CD4-positive, alpha-beta T cell treated with Interleukin-1 beta for 1 hour (primary cell): ENCODE results near the gene COPS3.

Experiments
- DNase-seq, 2 donors: peaks; one replicate each; pipeline ENCODE4 v3.0.0-alpha.2; 2020 to 2022

The COPS3 gene

DNA sequence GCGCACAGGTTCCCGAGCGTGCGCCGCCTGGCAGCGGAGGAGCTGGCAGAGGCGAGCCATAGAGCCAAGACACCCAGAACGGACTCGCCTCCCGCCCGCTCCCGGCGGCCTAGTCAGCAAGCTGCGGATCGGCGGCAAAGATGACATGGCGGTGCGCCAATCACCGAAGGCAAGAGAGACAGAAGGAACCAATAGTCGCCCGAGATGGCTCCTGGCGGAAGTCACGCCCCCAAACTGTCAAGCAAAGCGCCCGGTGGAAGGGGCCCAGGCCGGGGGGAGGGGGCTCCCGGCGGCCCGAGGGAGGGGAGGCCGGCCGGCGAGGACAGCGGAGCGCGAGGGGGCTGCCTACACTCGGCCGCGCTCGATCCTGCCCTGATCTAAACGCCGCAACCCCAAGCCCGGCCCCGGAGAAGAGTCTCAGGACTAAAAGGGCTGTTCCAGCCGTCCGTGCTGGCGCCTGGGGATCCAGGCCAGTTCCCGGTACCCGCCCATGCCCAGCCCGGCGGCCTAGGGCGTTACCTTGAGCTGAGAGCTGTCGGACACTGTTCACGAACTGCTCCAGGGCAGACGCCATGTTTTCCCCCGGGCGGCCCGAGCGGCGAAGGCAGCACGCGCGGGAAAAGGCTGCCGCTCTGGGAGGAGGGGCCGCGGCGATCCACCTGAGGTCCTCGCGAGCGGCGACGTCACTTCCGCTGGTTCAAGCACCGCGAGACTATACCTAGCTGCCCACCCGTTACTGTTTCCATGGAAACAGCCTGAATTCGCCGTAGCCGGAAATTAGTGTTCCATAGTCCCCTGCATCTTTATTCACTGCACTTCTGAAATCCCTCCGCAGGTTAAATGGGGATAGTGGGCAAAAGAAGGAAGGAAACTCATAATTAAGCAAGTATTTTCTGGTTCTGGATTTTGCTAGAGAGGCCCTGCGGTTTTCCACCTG is at the start of gene COPS3:
Gene COPS3, minus strand, starts transcription at position 634 of the 937 bp plus-strand sequence. Its CDS starts 60 bp downstream, at position 574.
- DNase-seq = peak; percentile 97

DNA sequence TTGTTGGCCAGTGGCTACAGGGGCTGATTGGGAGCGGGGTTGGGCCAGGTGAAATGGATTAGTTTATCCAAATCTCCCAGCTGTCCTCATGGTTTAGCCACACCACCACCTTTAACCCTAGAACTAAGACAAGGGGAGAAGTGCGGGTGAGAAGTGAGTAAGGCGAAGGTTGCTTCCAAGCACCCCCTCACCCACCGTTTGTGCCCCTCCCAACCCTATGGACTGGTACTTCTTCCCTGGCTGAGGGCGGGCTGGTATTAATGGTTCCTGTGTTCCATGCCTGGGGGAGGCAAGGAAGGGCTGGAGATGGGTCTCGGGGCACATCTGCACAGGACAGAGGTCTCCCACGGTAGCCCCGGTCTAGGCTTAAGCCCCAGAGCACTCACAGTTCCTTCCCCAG is 47.2 kb upstream of the COPS3 start:
- DNase-seq = no peak

DNA sequence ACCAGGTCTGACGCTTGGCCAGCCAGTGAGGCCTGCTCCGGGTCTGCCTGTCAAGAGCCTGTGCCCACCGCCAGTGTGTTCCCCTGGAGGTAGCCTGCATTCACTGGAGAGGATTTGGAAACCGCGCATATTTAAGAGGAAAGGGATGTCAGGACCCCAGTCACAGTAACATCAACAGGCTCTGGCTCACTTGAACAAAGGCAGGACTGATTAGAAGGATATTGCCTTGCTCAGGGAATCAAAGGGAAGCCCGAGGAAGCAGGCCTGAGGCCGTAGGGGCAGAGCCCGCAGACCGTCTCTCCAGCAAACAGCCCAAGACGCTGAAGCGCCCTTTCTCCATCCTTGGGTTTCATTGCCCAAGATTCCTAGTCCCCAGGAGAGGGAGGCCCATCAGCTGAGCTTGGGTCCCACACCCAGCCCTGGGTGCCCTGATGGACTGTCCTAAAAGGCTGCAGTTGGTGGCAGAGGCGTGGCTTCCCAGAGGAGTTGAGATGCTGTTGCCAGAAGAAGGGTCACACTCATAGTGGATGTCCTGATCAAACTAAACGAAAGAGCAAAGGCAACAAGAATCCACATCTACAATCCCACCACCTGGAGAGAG is 45.3 kb upstream of the COPS3 start:
- DNase-seq = no peak

DNA sequence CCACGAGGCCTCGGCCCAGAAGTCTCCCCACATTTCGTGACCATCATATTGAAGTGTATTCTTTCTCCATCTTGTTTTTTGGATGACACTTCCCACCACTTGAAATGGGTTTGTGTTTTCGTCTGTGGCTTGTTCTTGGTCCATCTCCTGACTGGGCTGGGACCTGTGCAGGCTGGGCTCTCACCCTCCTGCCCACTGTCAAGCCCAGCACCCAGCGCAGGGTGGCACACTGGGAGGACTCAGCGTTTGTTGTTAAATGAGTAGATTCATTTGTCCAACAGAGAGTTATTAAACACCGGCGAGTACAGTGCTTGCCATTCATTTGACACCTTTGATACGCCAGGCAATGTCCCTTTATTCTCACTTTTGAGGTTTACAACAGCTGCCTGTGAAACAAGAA is 44.8 kb upstream of the COPS3 start:
- no peak for DNase-seq

DNA sequence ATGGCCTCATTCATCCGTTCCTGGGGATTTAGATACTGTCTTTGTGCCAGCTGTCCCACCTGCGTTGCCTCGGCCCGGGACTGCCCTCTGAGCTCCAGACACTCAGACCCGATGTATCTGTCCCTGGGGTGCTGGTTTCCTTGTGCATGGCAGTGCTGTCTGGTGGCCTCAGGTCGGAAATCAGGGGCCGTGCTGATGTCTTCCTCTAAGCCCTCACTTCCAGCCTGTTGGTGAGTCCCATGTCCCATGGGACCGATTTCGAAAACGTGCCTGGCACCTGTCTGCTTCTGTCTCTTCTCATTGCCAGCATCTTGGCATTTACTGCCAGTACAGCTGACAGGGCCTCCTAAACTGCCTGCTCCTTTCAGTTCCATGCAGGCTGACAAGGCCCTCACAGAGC is 44.2 kb upstream of the COPS3 start:
- DNase-seq = no peak

DNA sequence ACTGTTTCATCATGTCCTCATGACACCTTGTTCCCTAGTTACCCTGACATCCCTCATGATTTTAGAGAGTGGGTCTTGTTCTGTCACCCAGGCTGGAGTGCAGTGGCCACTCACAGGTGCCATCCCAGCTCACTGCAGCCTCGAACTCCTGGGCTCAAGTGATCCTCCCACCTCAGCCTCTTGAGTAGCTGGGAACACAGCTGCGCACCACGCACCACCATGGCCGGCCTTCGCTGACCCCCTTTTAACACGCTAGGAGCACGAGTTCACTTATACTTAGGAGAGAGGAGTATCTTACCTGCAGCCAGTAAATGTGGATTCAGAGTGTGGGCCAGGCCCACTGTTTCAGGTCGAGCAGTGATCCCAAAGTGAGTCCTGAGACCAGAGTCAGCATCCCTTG is 43.6 kb upstream of the COPS3 start:
- DNase-seq = no peak

DNA sequence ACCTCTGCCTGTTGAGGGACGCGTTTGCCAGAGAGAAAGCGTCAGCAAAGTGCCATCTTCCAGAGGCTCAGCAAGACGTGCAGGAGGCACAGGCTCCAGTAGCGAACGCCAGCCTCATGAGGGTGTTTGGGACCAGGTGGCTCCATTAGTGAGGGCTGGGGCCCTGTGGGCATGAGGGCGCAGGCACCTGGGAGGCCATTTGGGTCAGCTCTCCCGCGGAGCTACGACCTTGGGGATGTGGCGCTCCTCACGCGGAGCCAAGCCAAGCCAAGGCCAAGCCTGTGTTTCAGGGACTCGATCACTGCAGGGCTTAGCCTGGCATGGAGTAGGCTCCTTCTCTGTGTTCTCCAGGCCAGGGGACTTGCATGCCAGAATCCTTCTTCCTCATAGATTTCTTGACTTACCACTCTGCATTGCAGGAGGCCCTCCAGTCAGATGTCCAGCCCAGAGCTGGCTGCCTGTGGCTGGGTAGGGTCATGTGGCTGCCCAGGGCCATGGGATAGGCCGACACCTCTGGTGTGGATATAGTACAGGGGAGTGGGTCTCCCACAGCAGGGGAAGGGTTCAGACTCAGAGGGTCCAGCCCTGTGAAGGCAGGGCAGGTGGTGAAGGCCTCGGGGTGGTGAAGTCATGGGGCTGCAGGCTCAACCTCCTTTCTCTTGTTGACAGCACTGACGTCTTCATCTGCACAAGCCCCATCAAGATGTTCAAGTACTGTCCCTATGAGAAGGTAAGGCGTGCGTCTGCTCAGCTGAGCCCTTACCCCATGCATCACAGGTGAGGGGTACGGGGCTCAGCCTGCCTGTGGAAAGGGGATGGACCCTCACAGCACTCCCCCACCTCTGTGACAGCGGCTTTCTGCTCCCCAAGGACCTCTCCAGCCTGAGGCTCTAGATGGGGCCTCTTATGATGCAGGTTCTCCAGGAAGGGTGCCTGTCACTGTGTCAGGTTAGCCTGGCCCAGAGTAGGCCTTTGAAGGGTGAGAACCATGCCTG is 41.8 kb upstream of the COPS3 start:
- DNase-seq = no peak

DNA sequence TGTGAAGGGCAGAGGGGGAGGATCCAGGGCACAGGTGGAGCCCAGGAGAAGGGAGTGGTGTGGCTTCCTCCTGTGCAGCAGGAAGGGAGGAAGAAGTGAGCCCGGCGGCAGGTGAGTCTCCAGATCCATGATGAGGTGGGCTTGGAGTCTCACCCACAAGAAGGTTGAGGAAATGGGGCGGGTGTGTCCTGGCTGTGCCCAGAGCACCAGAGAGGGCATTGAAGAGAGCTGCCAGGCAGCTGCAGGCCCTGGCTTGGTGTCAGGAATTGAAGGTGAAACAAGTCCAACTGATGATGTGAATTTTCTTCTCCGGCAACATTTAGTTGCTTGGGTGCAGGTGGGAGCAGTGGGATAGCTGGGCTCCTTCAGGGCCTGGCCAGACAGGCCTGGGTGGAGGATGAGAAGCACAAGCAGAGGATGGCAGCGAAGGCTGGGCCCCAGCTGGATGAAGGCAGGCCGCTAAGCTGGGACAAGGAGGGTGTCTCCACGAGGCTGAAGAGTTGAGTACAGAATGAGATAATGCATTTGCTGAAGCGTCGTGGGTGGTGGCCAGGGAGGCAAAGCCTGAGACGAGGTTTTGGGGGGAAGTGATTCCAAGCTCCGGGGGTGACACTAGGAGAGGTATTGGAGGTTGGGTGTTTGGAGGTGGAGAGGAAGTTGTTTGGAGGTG is 40.4 kb upstream of the COPS3 start:
- no peak for DNase-seq

DNA sequence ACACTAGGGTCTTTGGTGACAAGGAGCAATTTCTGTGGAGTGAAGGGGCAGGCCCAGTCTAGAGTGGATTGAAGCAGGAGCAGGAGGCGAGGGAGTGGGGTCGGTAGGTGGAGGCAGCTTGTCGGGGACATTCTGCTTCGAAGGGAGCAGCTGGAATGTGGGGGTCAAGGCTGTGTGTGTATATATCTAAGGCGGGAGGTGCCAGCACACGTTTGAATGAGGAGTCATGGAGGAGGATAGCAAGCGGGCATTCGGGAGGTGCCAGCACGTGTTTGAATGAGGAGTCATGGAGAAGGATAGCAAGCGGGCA is 39.8 kb upstream of the COPS3 start:
- DNase-seq = no peak

DNA sequence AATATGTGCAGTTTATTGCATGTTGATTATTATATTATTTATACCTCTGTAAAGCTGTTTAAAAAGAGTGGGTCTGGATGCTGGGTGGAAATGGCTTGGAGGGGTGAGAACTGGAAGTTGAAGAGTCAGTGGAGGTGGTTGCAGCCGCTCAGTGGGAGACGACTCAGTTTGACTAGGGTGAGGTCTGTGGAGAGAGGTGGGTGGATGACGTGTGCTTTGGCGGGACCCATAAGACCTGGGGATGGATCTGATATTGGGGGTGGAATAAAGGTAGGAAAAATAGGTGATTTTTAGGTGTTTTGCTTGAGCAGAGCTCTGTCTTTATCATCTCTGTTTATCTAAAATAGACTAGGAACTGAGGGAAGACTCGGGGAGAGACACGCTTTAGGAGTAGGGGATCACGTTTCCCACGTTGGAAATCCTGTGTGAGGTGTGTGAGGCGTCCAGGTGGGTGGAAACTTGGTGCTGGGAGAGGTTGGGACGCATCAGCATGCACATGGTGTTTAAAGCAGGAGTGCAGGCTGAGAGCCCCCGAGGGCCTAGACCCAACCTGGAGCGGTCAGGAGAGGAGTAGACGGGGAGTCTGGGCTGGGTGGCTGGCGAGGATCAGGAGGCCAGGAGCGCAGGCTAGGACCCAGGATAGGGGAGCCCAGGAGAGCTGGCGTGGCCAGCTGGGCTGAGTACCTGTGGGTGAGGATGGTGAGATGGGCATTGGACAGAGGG is 39.3 kb upstream of the COPS3 start:
- DNase-seq = no peak

DNA sequence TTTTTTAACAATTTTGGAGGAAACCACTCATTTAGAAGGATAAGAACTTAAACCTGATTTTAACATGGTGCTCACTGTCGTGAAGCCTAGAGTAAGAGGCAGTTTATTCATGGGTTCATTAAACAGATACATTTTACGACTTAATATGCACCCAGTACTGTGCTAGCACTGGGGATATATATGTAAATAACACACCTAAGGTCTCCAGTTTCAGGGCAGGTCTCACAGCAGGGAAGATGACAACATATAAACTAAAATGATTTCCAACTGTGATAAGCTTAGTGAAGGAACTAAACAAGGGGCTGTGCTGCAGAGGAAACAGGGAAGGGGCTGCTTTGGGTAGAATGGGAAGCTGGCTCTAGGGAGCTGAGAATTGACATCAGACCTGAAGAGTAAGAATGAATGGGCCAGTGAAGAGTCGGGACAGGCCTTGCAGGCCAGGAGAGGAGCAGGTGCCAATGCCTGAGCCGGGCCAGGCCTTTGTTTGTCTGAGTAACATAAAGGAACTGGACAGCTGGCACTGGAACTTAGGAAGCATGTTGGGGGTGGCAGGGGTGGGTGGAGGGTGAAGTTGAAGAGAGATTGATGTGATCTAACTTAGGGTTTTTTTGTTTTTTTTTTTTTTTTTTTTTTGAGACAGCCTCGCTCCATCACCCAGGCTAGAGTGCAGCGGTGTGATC is 34.2 kb upstream of the COPS3 start:
- DNase-seq = no peak

DNA sequence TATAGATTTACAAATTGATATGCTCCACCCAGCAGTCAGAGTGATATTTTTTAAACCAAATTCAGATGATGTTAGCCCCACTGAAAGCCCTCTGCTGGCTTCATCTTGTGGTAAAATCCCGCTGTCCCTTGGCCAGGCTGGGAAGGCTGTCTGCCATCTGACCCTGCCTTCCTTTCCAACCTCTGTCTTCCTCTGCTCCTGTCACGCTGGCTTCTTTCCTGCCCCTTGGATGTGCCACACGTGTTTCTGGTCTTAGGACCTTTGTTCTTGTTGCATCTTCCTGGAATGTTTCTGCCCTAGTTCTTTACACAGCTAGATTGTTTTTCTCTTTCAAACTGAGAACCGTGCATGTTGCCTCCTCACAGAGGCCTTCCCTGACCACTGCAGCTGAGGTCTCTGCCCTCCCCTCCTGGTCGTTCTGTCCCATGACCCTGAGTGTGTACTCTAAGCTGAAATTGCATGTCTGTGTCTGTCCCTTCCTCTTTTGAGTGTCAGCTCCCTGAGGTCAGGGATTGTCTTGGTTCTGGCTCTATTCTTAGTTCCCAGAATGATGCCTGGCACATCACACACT is 33.5 kb upstream of the COPS3 start:
- DNase-seq = no peak

DNA sequence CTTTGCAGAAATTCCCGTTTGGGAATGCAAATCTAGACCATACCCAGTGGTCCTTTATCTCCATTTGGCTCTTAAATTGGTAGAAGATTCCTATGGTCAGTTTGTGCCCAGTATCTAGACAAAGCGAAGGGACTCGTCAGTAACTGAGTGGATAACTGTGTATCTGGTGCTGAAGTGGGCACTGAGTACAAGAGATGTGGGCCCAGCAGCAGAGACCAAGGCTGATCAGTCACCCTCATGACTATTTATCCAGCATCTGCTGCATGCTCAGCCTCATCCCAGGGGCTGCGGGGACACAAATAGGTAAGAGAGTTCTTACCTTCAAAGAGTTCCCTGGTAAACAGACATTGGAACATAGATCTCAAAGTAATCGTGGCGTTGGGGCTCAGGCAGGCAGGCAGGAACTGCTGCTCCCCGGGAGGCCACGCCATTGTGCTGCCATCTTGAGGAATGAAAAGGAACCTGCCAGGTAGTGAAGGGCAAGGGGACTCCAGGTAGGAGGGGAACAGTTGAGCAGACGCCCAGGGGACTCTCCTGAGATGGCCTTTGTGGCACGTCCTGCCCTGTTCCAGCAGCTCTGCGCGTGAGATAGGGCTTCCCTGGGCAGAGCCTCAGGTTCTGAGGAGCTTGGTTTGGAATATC is 32.4 kb upstream of the COPS3 start:
- DNase-seq = peak; percentile 74 to 82

DNA sequence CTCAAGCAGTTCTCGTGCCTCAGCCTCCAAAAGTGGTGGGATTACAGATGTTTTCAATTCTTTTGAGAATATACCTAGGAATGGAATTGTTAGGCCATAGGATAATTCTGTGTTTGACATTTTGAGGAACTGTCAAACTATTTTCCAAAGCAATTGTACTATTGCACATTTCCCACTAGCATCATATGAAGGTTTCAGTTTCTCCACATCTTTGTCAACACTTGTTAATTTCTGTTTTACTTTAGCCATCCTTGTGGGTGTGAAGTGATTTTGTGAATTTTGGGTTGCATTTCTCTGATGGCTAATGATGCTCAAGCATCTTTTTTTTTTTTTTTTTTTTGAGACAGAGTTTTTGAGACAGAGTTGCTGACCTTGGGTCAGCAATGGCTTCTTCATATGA is 28.3 kb upstream of the COPS3 start:
- DNase-seq = no peak

DNA sequence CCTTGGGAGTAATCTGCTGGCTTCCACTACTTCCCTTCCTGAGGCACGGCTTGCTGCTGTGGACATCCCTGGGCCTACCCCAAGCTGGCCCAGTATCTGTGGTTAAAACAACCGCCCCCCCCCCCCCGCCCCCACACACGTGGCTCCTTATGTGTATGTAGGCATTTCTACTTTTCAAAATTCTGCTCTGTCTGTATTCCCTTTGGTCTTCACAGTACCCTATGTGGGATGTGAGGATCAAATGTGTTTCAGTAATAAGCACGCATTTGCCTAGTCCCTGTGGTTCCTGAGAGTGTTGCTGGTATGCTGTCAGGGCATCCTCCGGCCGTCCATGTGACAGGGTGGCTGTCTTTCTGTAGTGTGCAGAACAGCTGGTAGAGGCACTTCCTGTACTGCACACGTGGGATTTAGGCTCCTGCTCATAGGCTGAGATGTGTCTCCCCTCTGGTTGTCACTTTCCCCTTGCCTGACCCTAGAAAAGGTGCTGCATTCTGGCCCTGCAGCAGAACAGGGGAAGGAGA is 24.3 kb upstream of the COPS3 start:
- peak; percentile 62 to 75 for DNase-seq

DNA sequence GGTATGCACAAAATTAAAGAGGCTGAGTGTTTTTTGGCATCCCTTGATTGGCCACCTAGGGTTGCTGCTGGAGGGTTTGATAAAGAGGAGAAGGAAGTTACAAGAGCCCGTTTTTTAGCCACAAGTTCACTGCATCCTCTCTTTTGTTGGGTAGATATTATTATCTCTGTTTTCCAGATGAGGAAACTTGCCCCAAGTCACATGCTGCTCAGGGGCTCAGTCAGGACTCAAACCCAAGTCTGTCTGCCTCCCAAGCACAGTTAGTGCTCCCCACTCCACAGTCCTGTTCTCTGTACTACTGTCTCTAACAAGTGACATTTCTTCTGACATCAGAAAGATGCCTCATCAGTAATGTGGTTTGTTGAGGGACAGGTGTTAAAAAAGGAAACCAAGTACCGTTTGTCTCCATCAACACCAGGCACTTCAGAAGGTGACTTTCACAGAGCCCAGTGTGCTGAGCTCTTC is 23.5 kb upstream of the COPS3 start:
- peak; percentile 44 to 69 for DNase-seq

DNA sequence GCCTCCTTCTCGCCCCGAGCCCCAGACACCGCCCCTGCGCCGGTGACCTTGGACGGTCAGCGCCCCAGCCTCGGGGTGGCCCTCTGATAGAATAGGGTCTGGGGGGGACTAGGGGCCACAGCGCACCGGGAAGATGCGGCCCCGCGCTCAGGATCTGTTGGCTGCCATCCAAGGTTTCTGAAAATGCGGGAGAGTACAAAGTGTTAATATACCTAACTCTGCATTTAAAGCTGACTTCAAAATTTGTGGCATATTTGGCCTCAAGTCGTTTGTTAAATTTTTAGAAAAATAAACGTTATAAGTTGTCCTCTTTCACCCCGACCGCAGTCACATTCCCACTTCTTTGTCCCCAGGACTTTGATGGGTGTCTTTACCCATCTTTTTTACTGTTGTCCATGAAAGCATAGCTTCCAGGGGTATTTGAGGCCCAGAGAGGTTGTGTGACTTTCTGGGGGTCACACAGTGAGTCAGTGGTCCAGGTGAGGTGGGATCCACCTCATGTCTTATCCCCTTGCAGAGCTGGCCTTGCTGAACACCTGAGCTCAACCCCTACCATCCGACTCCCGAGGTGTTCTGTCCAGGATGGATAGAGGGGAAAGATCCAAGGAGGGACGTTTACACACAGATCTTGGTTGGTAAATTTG is 22.9 kb upstream of the COPS3 start:
- no peak for DNase-seq

DNA sequence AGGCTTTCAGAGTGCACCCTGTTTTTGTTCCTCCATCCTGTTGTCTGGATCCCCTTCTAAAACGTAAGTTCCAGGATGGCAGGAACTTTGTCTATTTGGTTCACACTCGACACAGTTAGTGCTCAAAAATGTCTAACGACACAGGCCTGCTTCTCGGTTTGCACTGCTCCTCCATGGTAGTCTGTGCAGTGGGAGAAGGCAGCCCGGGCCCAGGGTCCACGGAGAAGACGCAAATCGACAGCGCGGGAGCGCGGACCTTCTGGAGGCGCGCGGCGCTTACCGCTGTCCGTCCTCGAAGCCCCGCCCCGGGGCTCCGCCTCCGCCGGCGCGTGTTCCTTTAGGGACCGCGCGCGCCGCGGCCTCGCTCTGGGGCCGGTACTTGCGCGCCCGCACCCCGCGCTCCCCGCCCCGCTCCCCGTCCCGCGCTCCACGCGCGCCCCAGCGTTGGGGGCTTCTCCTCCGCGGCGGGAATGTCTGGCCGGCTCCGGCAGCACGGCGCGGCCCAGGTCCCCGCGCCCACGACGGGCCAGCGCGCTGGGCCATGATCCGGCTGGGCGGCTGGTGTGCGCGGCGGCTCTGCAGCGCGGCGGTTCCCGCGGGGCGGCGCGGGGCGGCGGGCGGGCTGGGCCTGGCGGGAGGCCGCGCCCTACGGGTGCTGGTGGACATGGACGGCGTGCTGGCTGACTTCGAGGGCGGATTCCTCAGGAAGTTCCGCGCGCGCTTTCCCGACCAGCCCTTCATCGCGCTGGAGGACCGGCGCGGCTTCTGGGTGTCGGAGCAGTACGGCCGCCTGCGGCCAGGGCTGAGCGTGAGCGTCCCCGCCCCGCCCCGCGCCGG is 22.2 kb upstream of the COPS3 start, which contains the start of gene NT5M:
Gene NT5M, plus strand, starts transcription at position 364 of the 837 bp plus-strand sequence. Its CDS starts 178 bp downstream, at position 542.
- peak; percentile 58 to 66 for DNase-seq
